NCI-H526 treated with DMSO at 0.1 percent for 48 hours (cell line): Measurements from ENCODE around the gene CDR2L.
A peak's percentile ranks its signal among the peaks of the same experiment; 100 is the strongest.

Experiments
- DNase-seq: peaks from one replicate; lab custom pipeline; 2025; lab: John Stamatoyannopoulos, UW

The CDR2L gene

GRCh38 chr17:74987418-74987908 lies at the start of gene CDR2L:
CDR2L (plus strand) TSS chr17:74987632; CDS start chr17:74988044, 412 bp downstream.
- peak; percentile 83 for DNase-seq

DNA sequence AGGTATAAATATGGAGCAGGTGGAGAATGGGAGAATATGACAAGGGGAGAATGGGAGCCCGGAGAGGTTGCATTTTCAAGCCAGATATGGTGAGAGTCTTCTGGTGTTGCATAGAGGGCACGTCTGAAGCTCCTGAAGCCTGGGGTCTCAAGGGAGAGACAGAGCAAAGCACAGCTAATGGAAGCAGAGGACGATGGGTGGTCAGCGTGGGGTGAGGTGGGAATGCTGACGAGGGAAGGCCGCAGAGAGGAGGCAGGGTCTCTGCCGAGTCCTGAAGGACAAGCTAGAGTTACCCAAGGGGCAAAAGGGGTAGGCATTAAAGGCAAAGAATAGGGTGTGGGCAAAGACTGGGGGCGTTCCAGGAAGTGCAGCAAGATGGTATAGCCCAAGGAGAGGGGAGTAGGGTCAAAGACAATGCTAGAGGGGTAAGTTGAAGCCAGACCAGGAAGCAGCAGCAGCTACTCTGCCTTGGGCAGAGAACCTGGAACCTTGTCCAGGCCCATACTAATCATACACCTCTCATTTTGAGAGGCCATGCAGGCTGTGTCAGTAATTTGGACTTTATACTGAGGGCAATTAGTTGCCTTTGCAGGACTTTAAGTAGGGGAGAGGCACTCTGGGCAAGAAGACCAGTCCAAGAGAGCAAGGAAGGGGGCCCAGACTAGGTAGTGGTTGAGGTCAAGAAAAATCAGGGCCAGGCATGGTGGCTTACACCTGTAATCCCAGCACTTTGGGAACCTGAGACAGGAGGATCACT lies 49.1 kb upstream of the CDR2L start:
- DNase-seq, result no peak

- DNase-seq, result no peak
These were observed 47.9 kb upstream of the CDR2L start for GRCh38 chr17:74939534-74939933.

GRCh38 chr17:74941128-74941725 lies 46.2 kb upstream of the CDR2L start:
- no peak for DNase-seq

- DNase-seq, result no peak
These were observed 43.5 kb upstream of the CDR2L start for GRCh38 chr17:74943808-74944522.

- DNase-seq, result no peak
These were observed 41.9 kb upstream of the CDR2L start for GRCh38 chr17:74945543-74945942.

- no peak for DNase-seq
These were observed 40.8 kb upstream of the CDR2L start for GRCh38 chr17:74946641-74947040.

GRCh38 chr17:74947041-74947754 lies 40.2 kb upstream of the CDR2L start:
- DNase-seq, result no peak

DNA sequence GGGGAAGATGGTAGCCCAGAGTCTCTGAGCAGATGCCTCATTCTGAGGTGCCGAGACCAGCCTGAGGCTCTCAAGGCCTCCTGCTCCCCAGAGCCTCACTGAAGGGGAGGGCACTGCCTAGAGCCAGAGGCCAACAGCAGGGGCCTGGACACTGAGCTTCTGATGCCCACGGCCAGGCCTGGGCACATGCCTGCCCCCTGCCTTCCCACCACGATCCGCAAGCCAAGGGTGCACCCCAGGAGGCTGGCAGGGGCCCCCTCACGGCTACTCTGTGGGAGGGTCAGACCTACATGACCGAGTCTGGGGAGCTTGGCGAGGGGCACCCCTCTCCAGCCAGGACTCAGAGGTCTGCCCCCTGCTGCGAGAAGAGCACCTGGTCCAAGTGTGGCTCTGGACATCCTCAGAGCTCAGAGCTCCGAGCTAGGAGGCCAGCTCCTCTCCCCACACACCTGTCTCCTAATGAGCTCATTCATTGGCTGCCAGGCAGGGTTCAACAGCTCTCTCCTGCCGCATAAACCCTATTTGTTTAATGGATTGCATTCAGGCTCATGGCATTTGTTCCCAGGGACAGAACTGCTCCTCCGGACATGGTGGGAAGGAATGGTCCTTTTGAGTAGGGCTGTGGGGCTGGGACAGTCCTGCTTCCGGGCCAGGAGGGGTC lies 37.8 kb upstream of the CDR2L start:
- DNase-seq, result peak; percentile 42

- no peak for DNase-seq
These were observed 37.2 kb upstream of the CDR2L start for GRCh38 chr17:74950207-74950606.

GRCh38 chr17:74951065-74951464 lies 36.4 kb upstream of the CDR2L start:
- DNase-seq, result no peak

DNA sequence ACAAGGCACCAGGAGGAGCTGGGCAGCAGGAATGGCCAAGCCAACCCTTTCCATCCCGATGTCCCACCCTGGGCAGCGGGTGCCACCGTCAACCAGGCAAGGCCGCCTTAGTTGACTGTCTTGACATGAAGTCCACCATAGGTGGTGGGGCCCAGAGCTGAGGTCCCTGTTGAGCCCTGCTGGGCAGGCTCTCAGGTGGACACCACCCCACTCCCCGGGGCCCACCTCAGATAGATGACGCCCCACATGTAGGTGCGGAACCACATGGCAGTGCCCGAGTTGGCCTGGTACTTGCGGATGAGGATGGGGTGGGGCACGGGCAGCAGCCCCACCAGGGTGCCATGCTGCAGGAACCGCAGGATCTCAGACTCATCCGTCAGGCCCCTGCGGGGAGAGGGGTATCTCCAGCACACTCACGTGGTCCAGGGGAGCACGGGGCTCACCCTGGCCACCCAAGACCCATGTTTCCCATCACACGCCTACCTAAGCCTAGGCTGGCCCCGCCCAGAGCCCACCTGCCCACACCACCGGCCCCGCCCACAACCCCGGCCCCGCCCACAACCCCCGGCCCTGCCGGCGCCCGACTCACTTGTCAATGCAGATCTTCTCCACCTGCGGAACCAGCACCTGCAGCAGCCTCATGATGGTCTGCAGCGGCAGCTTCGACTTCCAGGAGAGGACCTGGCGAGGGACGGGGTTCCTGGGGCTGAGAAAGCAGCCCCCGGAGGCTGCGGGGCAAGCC lies 35.6 kb upstream of the CDR2L start:
- DNase-seq, result no peak

DNA sequence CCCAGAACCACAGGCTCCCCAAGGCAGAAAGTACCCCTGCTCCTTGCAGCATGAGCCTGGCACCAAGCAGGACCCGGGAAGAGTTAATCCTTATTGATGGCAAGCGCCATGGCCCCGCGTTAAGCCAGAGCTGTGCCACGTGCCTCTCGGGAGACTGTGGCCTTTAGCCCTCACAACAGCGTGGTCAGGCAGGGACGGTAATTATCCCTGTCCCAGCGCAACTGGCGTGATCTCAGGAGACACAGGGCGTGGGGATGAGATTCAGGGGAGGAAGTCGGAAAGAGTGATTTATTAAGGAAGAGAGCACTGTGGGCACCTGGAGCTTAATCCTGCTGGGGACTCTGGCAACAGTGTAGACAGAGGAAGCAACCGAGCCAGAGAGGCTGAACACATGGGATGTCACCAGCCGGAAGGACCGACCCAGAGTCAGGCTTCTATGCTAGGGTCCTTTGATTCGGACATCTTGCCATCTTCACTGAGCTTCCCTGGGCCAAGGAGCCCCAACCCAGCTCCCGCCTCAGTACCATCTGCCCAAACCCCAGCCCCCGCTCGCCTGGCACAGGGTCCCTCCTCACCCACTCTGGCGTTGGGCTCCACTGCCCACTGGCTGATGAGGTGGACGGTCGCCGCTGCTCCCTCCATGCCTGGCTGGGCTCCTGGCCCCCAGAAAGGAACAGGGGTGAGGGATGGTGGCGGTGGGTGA lies 34.9 kb upstream of the CDR2L start:
- no peak for DNase-seq

- no peak for DNase-seq
These were observed 34.2 kb upstream of the CDR2L start for GRCh38 chr17:74953134-74953687.

GRCh38 chr17:74954115-74954514 lies 33.3 kb upstream of the CDR2L start:
- DNase-seq, result no peak

- no peak for DNase-seq
These were observed 32.6 kb upstream of the CDR2L start for GRCh38 chr17:74954665-74955421.

DNA sequence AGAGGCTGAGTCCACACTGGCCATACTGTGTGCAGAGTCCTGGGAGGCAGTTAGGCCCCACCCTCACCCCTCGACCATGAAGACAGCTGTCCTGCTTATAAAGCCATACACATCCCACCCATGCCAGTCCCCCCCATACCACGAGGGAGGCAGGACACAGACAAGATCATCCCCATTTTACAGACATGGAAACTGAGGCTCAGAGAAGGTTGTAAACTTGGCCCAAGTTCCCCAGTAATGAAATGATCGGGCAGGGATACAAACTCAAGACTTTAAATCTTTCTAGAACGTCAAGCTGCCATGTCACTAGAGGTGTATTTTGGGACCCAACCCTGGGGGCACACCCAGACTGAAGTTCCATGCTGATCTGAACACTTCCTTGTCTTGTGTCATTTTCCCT lies 31.3 kb upstream of the CDR2L start:
- no peak for DNase-seq

- DNase-seq, result peak; percentile 13
These were observed 29.3 kb upstream of the CDR2L start for GRCh38 chr17:74957935-74958740.
